Uterus (tissue), 2 donors: Measurements from ENCODE around the gene MICOS13.
"Not testable (repeated sequence)": the region's sequence is repeated elsewhere in the genome, so short reads cannot be mapped to it uniquely, and the experiment has no call there.

ENCODE experiments used
- CTCF ChIP-seq, 4 experiments: fragments of 200-600 bp in 2 of 4; fragments of 450-650 bp in 2 of 4; sonication (generic) in 2 of 4; IDR thresholded peaks; one replicate each; pipeline ENCODE4 v1.5.1; 2016 to 2019; ENCODE audit warnings: antibody characterized with exemption in 4 of 4, mild to moderate bottlenecking in 2 of 4, moderate library complexity in 1 of 4
- POLR2A ChIP-seq, 2 donors: fragments of 450-650 bp; IDR thresholded peaks; one replicate each; pipeline ENCODE4 v1.6.1; 2016; ENCODE audit warnings: antibody characterized with exemption in 2 of 2, mild to moderate bottlenecking in 1 of 2, moderate library complexity in 1 of 2

DNA sequence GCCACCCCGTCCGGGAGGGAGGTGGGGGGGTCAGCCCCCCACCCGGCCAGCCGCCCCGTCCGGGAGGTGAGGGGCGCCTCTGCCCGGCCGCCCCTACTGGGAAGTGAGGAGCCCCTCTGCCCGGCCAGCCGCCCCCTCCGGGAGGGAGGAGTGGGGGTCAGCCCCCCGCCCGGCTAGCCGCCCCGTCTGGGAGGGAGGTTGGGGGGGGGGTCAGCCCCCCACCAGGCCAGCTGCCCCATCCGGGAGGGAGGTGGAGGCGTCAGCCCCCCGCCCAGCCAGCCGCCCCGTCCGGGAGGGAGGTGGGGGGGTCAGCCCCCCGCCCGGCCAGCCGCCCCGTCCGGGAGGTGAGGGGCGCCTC, 21.7 kb upstream of the MICOS13 start:
- not testable (repeated sequence) for TF ChIP-seq CTCF, POLR2A (IDR thresholded peaks at IDR 0.05)
